HCT116 (cell line): ENCODE results near the gene SCN8A. TPM values are rescaled to one million over a fixed set of nuclear protein-coding genes. Genes with fewer than 3 reads are reported as not detected.

Experiments used
- ATAC-seq: fragments of 200-7000 bp; cut with Tn5 transposase; 2 replicates; pipeline ENCODE4 v1.9.1; 2020; ENCODE audit warnings: mild to moderate bottlenecking, moderate library complexity
- BruUV-seq: library from RNA; stranded (reverse); fragments of 400-500 nt; replicated peaks from 2 replicates; lab custom pipeline; 2021; lab: Mats Ljungman, UMichigan
- CTCF ChIA-PET: fragments of 300-600 bp; sonication (Branson Sonifier 250); formaldehyde crosslinking; loops from one replicate; lab custom pipeline; 2021; ENCODE audit warnings: antibody characterized with exemption; lab: Charles Lee
- POLR2A ChIA-PET: fragments of 300-600, 350-600 bp; sonication (Branson Sonifier 250); formaldehyde crosslinking; loops from one replicate; lab custom pipeline; 2021; ENCODE audit warnings: antibody characterized with exemption; lab: Charles Lee
- RAD21 ChIA-PET, 2 experiments: fragments of 300-600 bp; sonication (Branson Sonifier 250); formaldehyde crosslinking; loops; one replicate each; lab custom pipeline; 2023; ENCODE audit warnings: low total read pairs in 2 of 2; ENCODE audit not compliant: uncharacterized antibody in 2 of 2, unreplicated experiment in 2 of 2, low non-redundant PET in 1 of 2; lab: Charles Lee
- DNase-seq: peaks from one replicate; pipeline ENCODE4 v3.0.0-alpha.2; 2010; ENCODE audit warnings: low read depth, low spot score
- H2AFZ ChIP-seq: fragments of 200-600 bp; shearing (Covaris generic), sonication (generic); 2 replicates; pipeline ENCODE4 v1.6.1; 2017; ENCODE audit warnings: low read depth, mixed run types, mixed read lengths, antibody characterized with exemption, low read length; ENCODE audit not compliant: poor library complexity, severe bottlenecking
- H3K27ac ChIP-seq: 2 replicates; pipeline ENCODE4 v1.5.1; 2012; ENCODE audit warnings: low read depth, low read length
- H3K27me3 ChIP-seq: fragments of 200-600 bp; sonication (generic); 2 replicates; pipeline ENCODE4 v1.6.1; 2016; ENCODE audit warnings: mixed run types, low read length, mixed read lengths; ENCODE audit not compliant: insufficient read depth
- H3K36me3 ChIP-seq, 2 experiments: fragments of 200-500 bp in 1 of 2; fragments of 200-600 bp in 1 of 2; sonication (Bioruptor generic) in 1 of 2; sonication (generic) in 1 of 2; 2 replicates each; pipeline versions ENCODE4 v1.5.1 to v1.6.1; 2014 to 2016; ENCODE audit warnings: low read length in 2 of 2, inconsistent platforms in 1 of 2, mixed read lengths in 1 of 2, mixed run types in 1 of 2; ENCODE audit not compliant: insufficient read depth in 2 of 2, control insufficient read depth in 1 of 2
- H3K4me1 ChIP-seq, 2 experiments: fragments of 200-600 bp in 1 of 2; sonication (generic) in 1 of 2; 2 replicates each; pipeline versions ENCODE4 v1.5.1 to v1.6.1; 2012 to 2017; ENCODE audit warnings: low read length in 2 of 2, inconsistent platforms in 1 of 2, mild to moderate bottlenecking in 1 of 2, mixed read lengths in 1 of 2, mixed run types in 1 of 2, moderate library complexity in 1 of 2; ENCODE audit not compliant: insufficient read depth in 2 of 2, control insufficient read depth in 1 of 2
- H3K4me2 ChIP-seq: fragments of 200-600 bp; sonication (generic); 2 replicates; pipeline ENCODE4 v1.6.1; 2017; ENCODE audit warnings: mixed run types, low read length, mixed read lengths
- H3K4me3 ChIP-seq, 2 experiments: fragments of 200-600 bp in 1 of 2; sonication (generic) in 1 of 2; replicated peaks in 1 of 2; 2 replicates each; pipeline ENCODE4 v1.5.1; 2011 to 2016; ENCODE audit warnings: low read length in 2 of 2, control low read depth in 1 of 2, low read depth in 1 of 2, mild to moderate bottlenecking in 1 of 2, mixed read lengths in 1 of 2, mixed run types in 1 of 2
- H3K79me2 ChIP-seq: fragments of 200-600 bp; sonication (generic); 2 replicates; pipeline ENCODE4 v1.6.1; 2017; ENCODE audit warnings: mild to moderate bottlenecking, mixed run types, low read length, moderate library complexity, mixed read lengths; ENCODE audit not compliant: insufficient read depth
- H3K9ac ChIP-seq: fragments of 200-600 bp; sonication (generic); 2 replicates; pipeline ENCODE4 v1.6.1; 2016; ENCODE audit warnings: low read length, mixed read lengths
- H3K9me2 ChIP-seq: fragments of 200-600 bp; sonication (generic), shearing (Covaris generic); 2 replicates; pipeline ENCODE4 v1.6.1; 2017; ENCODE audit warnings: mixed run types, mild to moderate bottlenecking, moderate library complexity; ENCODE audit not compliant: insufficient read depth
- H3K9me3 ChIP-seq, 2 experiments: fragments of 200-500 bp in 1 of 2; fragments of 200-600 bp in 1 of 2; sonication (Bioruptor generic) in 1 of 2; sonication (generic) in 1 of 2; 2 replicates each; pipeline ENCODE4 v1.6.1; 2014 to 2017; ENCODE audit warnings: low read length in 2 of 2, mixed read lengths in 2 of 2, inconsistent platforms in 1 of 2, low read depth in 1 of 2, mild to moderate bottlenecking in 1 of 2, mixed run types in 1 of 2, moderate library complexity in 1 of 2; ENCODE audit not compliant: control insufficient read depth in 1 of 2, insufficient read depth in 1 of 2
- H4K20me1 ChIP-seq: fragments of 200-600 bp; sonication (generic), shearing (Covaris generic); 2 replicates; pipeline ENCODE4 v1.6.1; 2017; ENCODE audit warnings: mixed run types, mild to moderate bottlenecking, moderate library complexity; ENCODE audit not compliant: insufficient read depth
- CBX3 ChIP-seq: IDR thresholded peaks from 2 replicates; pipeline ENCODE4 v1.6.1; 2012; ENCODE audit warnings: low read depth
- CEBPB ChIP-seq: IDR thresholded peaks from 2 replicates; pipeline ENCODE4 v1.6.1; 2012; ENCODE audit warnings: low read depth
- ELF1 ChIP-seq: IDR thresholded peaks from 2 replicates; pipeline ENCODE4 v1.6.1; 2012; ENCODE audit warnings: low read depth, borderline replicate concordance
- EZH2phosphoT487 ChIP-seq: fragments of 200-600 bp; IDR thresholded peaks from 2 replicates; pipeline ENCODE4 v1.6.1; 2018; ENCODE audit warnings: antibody characterized with exemption, borderline replicate concordance
- POLR2A ChIP-seq: IDR thresholded peaks from 2 replicates; pipeline ENCODE4 v1.7.0; 2011; ENCODE audit warnings: borderline replicate concordance; ENCODE audit not compliant: insufficient read depth, insufficient read length; ENCODE audit errors: extremely low read depth
- RAD21 ChIP-seq: IDR thresholded peaks from 2 replicates; pipeline ENCODE4 v1.6.1; 2012; ENCODE audit warnings: low read depth, mild to moderate bottlenecking
- SRF ChIP-seq: IDR thresholded peaks from 2 replicates; pipeline ENCODE4 v1.6.1; 2012; ENCODE audit warnings: low read depth
- TCF7L2 ChIP-seq: IDR thresholded peaks from 2 replicates; pipeline ENCODE4 v1.7.0; 2011; ENCODE audit warnings: borderline replicate concordance, inconsistent platforms; ENCODE audit not compliant: insufficient read depth, insufficient read length; ENCODE audit errors: extremely low read depth
- ZFX ChIP-seq: fragments of 450-650 bp; IDR thresholded peaks from 2 replicates; pipeline ENCODE4 v1.6.1; 2017
- intact Hi-C: fragments of 100-400 bp; cut with micrococcal nuclease; formaldehyde crosslinking; loops from 2 replicates; pipeline ENCODE4 v1.10.0; 2022
- total RNA-seq: library from RNA; stranded (reverse); gene quantifications from one replicate; pipeline ENCODE4 v1.2.1, GENCODE V29; 2021; ENCODE audit not compliant: unreplicated experiment
- TF ChIP-seq, protein P1 (sequence below): IDR thresholded peaks from 2 replicates; pipeline ENCODE4 v1.6.1; 2012
- TF ChIP-seq, protein P2 (sequence below): IDR thresholded peaks from 2 replicates; pipeline ENCODE4 v1.6.1; 2012
- TF ChIP-seq, protein P3 (sequence below): IDR thresholded peaks from 2 replicates; pipeline ENCODE4 v1.6.1; 2011; ENCODE audit warnings: mild to moderate bottlenecking, low read length, moderate library complexity; ENCODE audit not compliant: insufficient replicate concordance; ENCODE audit errors: extremely low read depth
- TF ChIP-seq, protein P4 (sequence below): IDR thresholded peaks from 2 replicates; pipeline ENCODE4 v1.6.1; 2012; ENCODE audit warnings: low read depth
- TF ChIP-seq, protein P5 (sequence below), 3 experiments: fragments of 200-600 bp in 1 of 3; sonication (generic) in 1 of 3; IDR thresholded peaks in 2 of 3; conservative IDR thresholded peaks in 1 of 3; 2 replicates each; pipeline ENCODE4 v1.5.1; 2012 to 2017; ENCODE audit warnings: low read depth in 2 of 3, low read length in 2 of 3, antibody characterized with exemption in 1 of 3, borderline replicate concordance in 1 of 3, control low read depth in 1 of 3, mild to moderate bottlenecking in 1 of 3, mixed read lengths in 1 of 3, mixed run types in 1 of 3, moderate library complexity in 1 of 3; ENCODE audit not compliant: insufficient read depth in 1 of 3

SCN8A gene
- total RNA-seq, 1 experiment from 2014 or later, result 7.1 TPM

DNA sequence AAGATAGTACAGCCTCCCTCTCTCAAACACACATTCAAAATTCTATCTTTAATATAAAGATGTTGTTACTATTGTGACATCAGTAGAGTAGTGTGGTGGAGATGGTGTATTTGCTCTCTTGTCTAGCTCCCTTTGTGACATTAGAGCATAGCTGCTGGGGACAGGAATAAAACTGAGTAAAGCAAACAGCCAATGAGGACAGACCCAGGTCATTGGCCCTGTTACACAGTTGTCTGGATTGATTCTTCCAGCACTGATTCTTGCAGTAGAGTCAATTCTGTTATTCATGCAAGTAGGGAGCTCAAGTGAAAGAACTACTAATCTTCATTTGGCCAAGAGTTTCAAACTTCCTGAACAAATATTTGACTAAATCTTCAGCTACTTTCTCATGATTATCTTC is 72.4 kb downstream of the SCN8A start (continued):
- TF ChIP-seq, protein P1, sequence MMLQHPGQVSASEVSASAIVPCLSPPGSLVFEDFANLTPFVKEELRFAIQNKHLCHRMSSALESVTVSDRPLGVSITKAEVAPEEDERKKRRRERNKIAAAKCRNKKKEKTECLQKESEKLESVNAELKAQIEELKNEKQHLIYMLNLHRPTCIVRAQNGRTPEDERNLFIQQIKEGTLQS, result no peak
- TF ChIP-seq ZFX (no peak), CEBPB (no peak), ELF1 (no peak), SRF (no peak)
- TF ChIP-seq, protein P2, sequence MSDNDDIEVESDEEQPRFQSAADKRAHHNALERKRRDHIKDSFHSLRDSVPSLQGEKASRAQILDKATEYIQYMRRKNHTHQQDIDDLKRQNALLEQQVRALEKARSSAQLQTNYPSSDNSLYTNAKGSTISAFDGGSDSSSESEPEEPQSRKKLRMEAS, result no peak

DNA sequence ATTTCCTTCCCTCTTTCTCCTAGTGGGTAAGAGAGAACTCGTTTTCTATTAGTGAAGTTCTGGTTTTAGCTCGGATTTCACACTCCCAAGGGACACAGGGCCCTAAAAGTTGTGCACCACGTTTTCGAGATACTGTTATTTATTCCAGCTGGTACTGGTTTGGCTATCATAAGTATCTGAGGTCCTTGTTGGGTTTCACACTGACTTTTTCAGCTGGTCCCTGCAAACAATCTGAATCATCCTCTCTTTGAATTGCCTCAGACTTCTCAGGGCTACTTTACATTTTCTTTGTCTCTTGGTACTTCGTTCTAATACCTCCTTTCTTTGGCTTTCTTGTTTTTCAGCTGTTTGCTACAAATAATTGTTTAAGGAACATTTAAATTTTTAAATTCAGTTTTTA is 75.7 kb downstream of the SCN8A start:
- TF ChIP-seq POLR2A (no peak), EZH2phosphoT487 (no peak), TCF7L2 (no peak), RAD21 (no peak), CBX3 (no peak)
- TF ChIP-seq, protein P3, sequence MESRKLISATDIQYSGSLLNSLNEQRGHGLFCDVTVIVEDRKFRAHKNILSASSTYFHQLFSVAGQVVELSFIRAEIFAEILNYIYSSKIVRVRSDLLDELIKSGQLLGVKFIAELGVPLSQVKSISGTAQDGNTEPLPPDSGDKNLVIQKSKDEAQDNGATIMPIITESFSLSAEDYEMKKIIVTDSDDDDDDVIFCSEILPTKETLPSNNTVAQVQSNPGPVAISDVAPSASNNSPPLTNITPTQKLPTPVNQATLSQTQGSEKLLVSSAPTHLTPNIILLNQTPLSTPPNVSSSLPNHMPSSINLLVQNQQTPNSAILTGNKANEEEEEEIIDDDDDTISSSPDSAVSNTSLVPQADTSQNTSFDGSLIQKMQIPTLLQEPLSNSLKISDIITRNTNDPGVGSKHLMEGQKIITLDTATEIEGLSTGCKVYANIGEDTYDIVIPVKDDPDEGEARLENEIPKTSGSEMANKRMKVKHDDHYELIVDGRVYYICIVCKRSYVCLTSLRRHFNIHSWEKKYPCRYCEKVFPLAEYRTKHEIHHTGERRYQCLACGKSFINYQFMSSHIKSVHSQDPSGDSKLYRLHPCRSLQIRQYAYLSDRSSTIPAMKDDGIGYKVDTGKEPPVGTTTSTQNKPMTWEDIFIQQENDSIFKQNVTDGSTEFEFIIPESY, result no peak
- TF ChIP-seq, protein P4, sequence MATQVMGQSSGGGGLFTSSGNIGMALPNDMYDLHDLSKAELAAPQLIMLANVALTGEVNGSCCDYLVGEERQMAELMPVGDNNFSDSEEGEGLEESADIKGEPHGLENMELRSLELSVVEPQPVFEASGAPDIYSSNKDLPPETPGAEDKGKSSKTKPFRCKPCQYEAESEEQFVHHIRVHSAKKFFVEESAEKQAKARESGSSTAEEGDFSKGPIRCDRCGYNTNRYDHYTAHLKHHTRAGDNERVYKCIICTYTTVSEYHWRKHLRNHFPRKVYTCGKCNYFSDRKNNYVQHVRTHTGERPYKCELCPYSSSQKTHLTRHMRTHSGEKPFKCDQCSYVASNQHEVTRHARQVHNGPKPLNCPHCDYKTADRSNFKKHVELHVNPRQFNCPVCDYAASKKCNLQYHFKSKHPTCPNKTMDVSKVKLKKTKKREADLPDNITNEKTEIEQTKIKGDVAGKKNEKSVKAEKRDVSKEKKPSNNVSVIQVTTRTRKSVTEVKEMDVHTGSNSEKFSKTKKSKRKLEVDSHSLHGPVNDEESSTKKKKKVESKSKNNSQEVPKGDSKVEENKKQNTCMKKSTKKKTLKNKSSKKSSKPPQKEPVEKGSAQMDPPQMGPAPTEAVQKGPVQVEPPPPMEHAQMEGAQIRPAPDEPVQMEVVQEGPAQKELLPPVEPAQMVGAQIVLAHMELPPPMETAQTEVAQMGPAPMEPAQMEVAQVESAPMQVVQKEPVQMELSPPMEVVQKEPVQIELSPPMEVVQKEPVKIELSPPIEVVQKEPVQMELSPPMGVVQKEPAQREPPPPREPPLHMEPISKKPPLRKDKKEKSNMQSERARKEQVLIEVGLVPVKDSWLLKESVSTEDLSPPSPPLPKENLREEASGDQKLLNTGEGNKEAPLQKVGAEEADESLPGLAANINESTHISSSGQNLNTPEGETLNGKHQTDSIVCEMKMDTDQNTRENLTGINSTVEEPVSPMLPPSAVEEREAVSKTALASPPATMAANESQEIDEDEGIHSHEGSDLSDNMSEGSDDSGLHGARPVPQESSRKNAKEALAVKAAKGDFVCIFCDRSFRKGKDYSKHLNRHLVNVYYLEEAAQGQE, result no peak
- TF ChIP-seq, protein P5, sequence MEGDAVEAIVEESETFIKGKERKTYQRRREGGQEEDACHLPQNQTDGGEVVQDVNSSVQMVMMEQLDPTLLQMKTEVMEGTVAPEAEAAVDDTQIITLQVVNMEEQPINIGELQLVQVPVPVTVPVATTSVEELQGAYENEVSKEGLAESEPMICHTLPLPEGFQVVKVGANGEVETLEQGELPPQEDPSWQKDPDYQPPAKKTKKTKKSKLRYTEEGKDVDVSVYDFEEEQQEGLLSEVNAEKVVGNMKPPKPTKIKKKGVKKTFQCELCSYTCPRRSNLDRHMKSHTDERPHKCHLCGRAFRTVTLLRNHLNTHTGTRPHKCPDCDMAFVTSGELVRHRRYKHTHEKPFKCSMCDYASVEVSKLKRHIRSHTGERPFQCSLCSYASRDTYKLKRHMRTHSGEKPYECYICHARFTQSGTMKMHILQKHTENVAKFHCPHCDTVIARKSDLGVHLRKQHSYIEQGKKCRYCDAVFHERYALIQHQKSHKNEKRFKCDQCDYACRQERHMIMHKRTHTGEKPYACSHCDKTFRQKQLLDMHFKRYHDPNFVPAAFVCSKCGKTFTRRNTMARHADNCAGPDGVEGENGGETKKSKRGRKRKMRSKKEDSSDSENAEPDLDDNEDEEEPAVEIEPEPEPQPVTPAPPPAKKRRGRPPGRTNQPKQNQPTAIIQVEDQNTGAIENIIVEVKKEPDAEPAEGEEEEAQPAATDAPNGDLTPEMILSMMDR (IDR thresholded peaks at IDR 0.05 in 2 of 3, conservative IDR thresholded peaks at IDR 0.05 in 1 of 3; ENCODE audit: borderline replicate concordance in 1 of 3, insufficient read depth in 1 of 3, low read depth in 2 of 3, low read length in 2 of 3), result no peak
- DNase-seq, result no peak
- no peak overlapping the region for H3K4me3 ChIP-seq
- H3K27ac ChIP-seq, result no peak overlapping the region
- H3K9ac ChIP-seq, result no peak overlapping the region
- ChIA-PET POLR2A (no interaction called here), CTCF (no interaction called here), RAD21 (no interaction called here)
- H3K36me3 ChIP-seq, result no peaks in the 10 kb centered on the region; a peak in 1 of 4 replicates
- no peaks in the 10 kb centered on the region for H3K9me3 ChIP-seq
- no peaks in the 10 kb centered on the region for H3K9me2 ChIP-seq
- H4K20me1 ChIP-seq, result no peaks in the 10 kb centered on the region
- no peaks in the 10 kb centered on the region for H3K27me3 ChIP-seq
- no peak overlapping the region for H3K4me2 ChIP-seq
- no TSS peak for BruUV-seq
- no peaks in the 10 kb centered on the region for H3K79me2 ChIP-seq
- H2AFZ ChIP-seq, result no peak overlapping the region
- no peak for ATAC-seq
- intact Hi-C loops, result no loop called here
- no peaks in the 10 kb centered on the region for H3K4me1 ChIP-seq
